Suprapubic skin (tissue), 4 donors: ENCODE measurements around the gene FBRS.
"Not testable (repeated sequence)": the region's sequence is repeated elsewhere in the genome, so short reads cannot be mapped to it uniquely, and the experiment has no call there.

Experiments used
- POLR2A ChIP-seq, 2 donors: fragments of 450-650 bp; IDR thresholded peaks; one replicate each; pipeline ENCODE4 v1.6.1; 2017; ENCODE audit warnings: antibody characterized with exemption in 2 of 2, mild to moderate bottlenecking in 2 of 2, moderate library complexity in 2 of 2
- POLR2AphosphoS5 ChIP-seq, 3 donors: sonication (generic); formaldehyde crosslinking; IDR thresholded peaks; one replicate each; pipeline ENCODE4 v1.6.1; 2017; ENCODE audit warnings: antibody characterized with exemption in 3 of 3
- TF ChIP-seq, protein P1 (sequence below), 2 donors: fragments of 200-600 bp in 1 of 2; fragments of 450-650 bp in 1 of 2; sonication (generic) in 1 of 2; IDR thresholded peaks; one replicate each; pipeline ENCODE4 v1.5.1; 2016 to 2019; ENCODE audit warnings: antibody characterized with exemption in 2 of 2, mild to moderate bottlenecking in 1 of 2, moderate library complexity in 1 of 2

DNA sequence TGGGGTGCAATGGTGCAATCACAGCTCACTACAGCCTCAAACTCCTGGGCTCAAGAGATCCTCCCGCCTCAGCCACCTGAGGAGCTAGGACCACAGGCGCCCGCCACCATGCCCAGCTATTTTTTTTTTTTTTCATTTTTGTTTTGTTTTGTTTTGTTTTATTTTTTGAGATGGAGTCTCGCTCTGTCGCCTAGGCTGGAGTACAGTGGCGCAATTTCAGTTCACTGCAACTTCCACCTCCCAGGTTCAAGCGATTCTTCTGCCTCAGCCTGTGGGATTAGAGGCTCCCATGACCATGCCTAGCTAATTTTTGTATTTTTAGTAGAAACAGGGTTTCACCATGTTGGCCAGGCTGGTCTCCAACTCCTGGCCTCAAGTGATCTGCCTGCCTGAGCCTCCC, 25.8 kb upstream of the FBRS start:
- TF ChIP-seq, protein P1, sequence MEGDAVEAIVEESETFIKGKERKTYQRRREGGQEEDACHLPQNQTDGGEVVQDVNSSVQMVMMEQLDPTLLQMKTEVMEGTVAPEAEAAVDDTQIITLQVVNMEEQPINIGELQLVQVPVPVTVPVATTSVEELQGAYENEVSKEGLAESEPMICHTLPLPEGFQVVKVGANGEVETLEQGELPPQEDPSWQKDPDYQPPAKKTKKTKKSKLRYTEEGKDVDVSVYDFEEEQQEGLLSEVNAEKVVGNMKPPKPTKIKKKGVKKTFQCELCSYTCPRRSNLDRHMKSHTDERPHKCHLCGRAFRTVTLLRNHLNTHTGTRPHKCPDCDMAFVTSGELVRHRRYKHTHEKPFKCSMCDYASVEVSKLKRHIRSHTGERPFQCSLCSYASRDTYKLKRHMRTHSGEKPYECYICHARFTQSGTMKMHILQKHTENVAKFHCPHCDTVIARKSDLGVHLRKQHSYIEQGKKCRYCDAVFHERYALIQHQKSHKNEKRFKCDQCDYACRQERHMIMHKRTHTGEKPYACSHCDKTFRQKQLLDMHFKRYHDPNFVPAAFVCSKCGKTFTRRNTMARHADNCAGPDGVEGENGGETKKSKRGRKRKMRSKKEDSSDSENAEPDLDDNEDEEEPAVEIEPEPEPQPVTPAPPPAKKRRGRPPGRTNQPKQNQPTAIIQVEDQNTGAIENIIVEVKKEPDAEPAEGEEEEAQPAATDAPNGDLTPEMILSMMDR (IDR thresholded peaks at IDR 0.05), result not testable (repeated sequence)
- not testable (repeated sequence) for TF ChIP-seq POLR2AphosphoS5, POLR2A (IDR thresholded peaks at IDR 0.05)
